ENCODE results near the gene SEC16B. TPM values are rescaled to one million over a fixed set of nuclear protein-coding genes. Genes with fewer than 3 reads are reported as not detected.

SEC16B gene
- total and polyA plus RNA-seq, 2 of the 8 experiments (the other 6 are each of a cell fraction or from before 2014, with no cell fraction given): 0.56 to 0.94 TPM

DNA sequence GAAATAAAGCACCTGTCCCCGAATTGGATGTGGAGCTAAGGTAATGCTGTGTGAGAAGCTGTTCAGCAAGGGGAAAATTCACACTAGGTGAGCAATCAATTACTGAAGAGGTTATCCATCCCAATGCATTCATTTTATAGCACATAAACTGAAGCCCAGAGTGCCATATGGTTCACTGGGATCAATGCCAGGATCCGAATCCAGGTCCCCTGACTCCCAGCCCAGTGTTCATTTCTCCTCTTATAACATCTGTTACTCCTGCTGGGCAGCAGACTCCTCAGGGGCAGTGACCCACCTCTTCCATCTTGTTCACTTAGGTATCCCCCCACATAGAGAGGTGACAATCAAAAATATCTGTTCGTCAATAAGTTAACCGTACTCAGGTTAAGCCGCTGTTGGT, 13.2 kb upstream of the SEC16B start:
- no peak overlapping the region for H2BK12ac ChIP-seq (ENCODE audit: low read depth, low read length)
- H3K27me3 ChIP-seq (replicated peaks in 1 of 4; ENCODE audit: control insufficient read depth in 3 of 4, extremely low read depth in 1 of 4, insufficient read depth in 3 of 4, low read length in 3 of 4): no peaks in the 10 kb centered on the region
- H2BK15ac ChIP-seq (ENCODE audit: low read length): no peak overlapping the region
- H3K23ac ChIP-seq (ENCODE audit: insufficient read length): no peak overlapping the region
- DNase-seq (ENCODE audit: low read depth in 1 of 2, low spot score in 2 of 2) (no peak), FAIRE-seq (no peak)
- H3K9ac ChIP-seq (replicated peaks in 1 of 4; ENCODE audit: extremely low read depth in 1 of 4, low read depth in 3 of 4, low read length in 3 of 4): no peak overlapping the region
- CTCF ChIA-PET (ENCODE audit: partially characterized antibody): interaction anchor here (0.6 to 2.6 kb wide), 4 partner anchors 11 to 540 kb away, joined by 3 to 9 read pairs (median 3); no protein-coding TSS in a partner anchor
- H3K23me2 ChIP-seq (ENCODE audit: low read depth, low read length): no peaks in the 10 kb centered on the region
- H4K20me1 ChIP-seq (replicated peaks in 1 of 2; ENCODE audit: control insufficient read depth in 1 of 2, insufficient read depth in 2 of 2, low read length in 2 of 2): no peaks in the 10 kb centered on the region
- no peaks in the 10 kb centered on the region for H3K79me1 ChIP-seq (ENCODE audit: low read depth, low read length)
- H3K14ac ChIP-seq (ENCODE audit: insufficient read length): no peak overlapping the region
- H4K5ac ChIP-seq (ENCODE audit: insufficient read length, low read depth, low read length): no peak overlapping the region
- H3K18ac ChIP-seq (ENCODE audit: extremely low read depth, low read length): no peak overlapping the region
- no peak overlapping the region for H3K4ac ChIP-seq (replicated peaks; ENCODE audit: insufficient read length, low read depth, low read length)
- H2AFZ ChIP-seq (ENCODE audit: low read length): no peak overlapping the region
- no peak overlapping the region for H3K4me3 ChIP-seq (ENCODE audit: extremely low read depth in 1 of 4, insufficient read depth in 2 of 4, low read depth in 3 of 4, low read length in 4 of 4)
- no peak overlapping the region for H3K56ac ChIP-seq (replicated peaks; ENCODE audit: insufficient read length, low read depth, low read length)
- H2AK5ac ChIP-seq (ENCODE audit: low read depth, low read length): no peak overlapping the region
- H3K27ac ChIP-seq (ENCODE audit: low read depth, low read length): no peak overlapping the region
- no peak overlapping the region for H2BK20ac ChIP-seq (ENCODE audit: low read length)
- 92% methylated on average over 5 of the region's 5 CpGs; no CpG with 5 or more reads in 1 of the 2 experiments for WGBS, 2 experiments (ENCODE audit: extremely low coverage in 1 of 2, insufficient coverage in 1 of 2, insufficient read length in 1 of 2, insufficient replicate concordance in 2 of 2, low coverage in 1 of 2, low lambda C conversion rate in 2 of 2, missing lambda C conversion rate in 1 of 2)
- H3K36me3 ChIP-seq (ENCODE audit: control insufficient read depth in 2 of 4, insufficient read depth in 4 of 4, low read length in 3 of 4): no peaks in the 10 kb centered on the region
- H3K79me2 ChIP-seq (ENCODE audit: control insufficient read depth in 1 of 2, insufficient read depth in 2 of 2, low read length in 2 of 2): no peaks in the 10 kb centered on the region
- H3K4me2 ChIP-seq (ENCODE audit: insufficient read depth in 1 of 2, low read depth in 2 of 2, low read length in 2 of 2): no peak overlapping the region
- no peak overlapping the region for H2BK120ac ChIP-seq (replicated peaks; ENCODE audit: low read depth, low read length)
- peaks cover 0 to 2% (median 0%) of the 10 kb centered on the region in 4 experiments; a peak in 1 of 7 replicates for H3K4me1 ChIP-seq (replicated peaks in 1 of 4; ENCODE audit: control insufficient read depth in 3 of 4, insufficient read depth in 4 of 4, low read length in 3 of 4)
- POLR2A ChIA-PET (ENCODE audit: partially characterized antibody): interaction anchor here (0.6 kb wide), 1 partner anchor 950 kb away, joined by 4 read pairs; no protein-coding TSS in a partner anchor
- H2BK5ac ChIP-seq (ENCODE audit: low read depth, low read length): no peak overlapping the region
- H4K91ac ChIP-seq (replicated peaks; ENCODE audit: insufficient read length, low read length): no peak overlapping the region
- no peak overlapping the region for H4K8ac ChIP-seq (ENCODE audit: extremely low read depth, insufficient read depth, low read length)
- H3K9me3 ChIP-seq (ENCODE audit: insufficient read depth in 2 of 2, low read depth in 1 of 2, low read length in 1 of 2): no peaks in the 10 kb centered on the region
- no peak for TF ChIP-seq RBBP5 (IDR thresholded peaks at IDR 0.05; ENCODE audit: borderline replicate concordance, low read depth, low read length)
- TF ChIP-seq YY1 (IDR thresholded peaks at IDR 0.05; ENCODE audit: low read depth, low read length): no peak
- TF ChIP-seq, protein P1, sequence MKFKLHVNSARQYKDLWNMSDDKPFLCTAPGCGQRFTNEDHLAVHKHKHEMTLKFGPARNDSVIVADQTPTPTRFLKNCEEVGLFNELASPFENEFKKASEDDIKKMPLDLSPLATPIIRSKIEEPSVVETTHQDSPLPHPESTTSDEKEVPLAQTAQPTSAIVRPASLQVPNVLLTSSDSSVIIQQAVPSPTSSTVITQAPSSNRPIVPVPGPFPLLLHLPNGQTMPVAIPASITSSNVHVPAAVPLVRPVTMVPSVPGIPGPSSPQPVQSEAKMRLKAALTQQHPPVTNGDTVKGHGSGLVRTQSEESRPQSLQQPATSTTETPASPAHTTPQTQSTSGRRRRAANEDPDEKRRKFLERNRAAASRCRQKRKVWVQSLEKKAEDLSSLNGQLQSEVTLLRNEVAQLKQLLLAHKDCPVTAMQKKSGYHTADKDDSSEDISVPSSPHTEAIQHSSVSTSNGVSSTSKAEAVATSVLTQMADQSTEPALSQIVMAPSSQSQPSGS (IDR thresholded peaks at IDR 0.05; ENCODE audit: low read length): no peak
- no peak for TF ChIP-seq SP1 (IDR thresholded peaks at IDR 0.05; ENCODE audit: low read depth, low read length)
- no peak for TF ChIP-seq KDM1A (IDR thresholded peaks at IDR 0.05; ENCODE audit: borderline replicate concordance, low read length)

All from H1 (cell line).